B cell (primary cell): Measurements from ENCODE around the gene SLC50A1.

Source experiments
- EZH2 ChIP-seq: IDR thresholded peaks from 2 replicates; pipeline ENCODE4 v1.6.1; 2012; ENCODE audit warnings: borderline replicate concordance, low read depth, mild to moderate bottlenecking, moderate library complexity, low read length; ENCODE audit not compliant: insufficient read depth, poor library complexity, severe bottlenecking
- TF ChIP-seq, protein P1 (sequence below): fragments of 200-600 bp; IDR thresholded peaks from one replicate; pipeline ENCODE4 v1.8.0; 2022; ENCODE audit warnings: antibody characterized with exemption, mild to moderate bottlenecking

GRCh38 chr1:155177192-155177917 lies 41.7 kb downstream of the SLC50A1 start:
- TF ChIP-seq, protein P1, sequence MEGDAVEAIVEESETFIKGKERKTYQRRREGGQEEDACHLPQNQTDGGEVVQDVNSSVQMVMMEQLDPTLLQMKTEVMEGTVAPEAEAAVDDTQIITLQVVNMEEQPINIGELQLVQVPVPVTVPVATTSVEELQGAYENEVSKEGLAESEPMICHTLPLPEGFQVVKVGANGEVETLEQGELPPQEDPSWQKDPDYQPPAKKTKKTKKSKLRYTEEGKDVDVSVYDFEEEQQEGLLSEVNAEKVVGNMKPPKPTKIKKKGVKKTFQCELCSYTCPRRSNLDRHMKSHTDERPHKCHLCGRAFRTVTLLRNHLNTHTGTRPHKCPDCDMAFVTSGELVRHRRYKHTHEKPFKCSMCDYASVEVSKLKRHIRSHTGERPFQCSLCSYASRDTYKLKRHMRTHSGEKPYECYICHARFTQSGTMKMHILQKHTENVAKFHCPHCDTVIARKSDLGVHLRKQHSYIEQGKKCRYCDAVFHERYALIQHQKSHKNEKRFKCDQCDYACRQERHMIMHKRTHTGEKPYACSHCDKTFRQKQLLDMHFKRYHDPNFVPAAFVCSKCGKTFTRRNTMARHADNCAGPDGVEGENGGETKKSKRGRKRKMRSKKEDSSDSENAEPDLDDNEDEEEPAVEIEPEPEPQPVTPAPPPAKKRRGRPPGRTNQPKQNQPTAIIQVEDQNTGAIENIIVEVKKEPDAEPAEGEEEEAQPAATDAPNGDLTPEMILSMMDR: no peak
- no peak for TF ChIP-seq EZH2
